H1 (cell line): ENCODE results near the gene ABHD4. TPM values are rescaled to one million over a fixed set of nuclear protein-coding genes. Genes with fewer than 3 reads are reported as not detected.
"Not testable (repeated sequence)": the region's sequence is repeated elsewhere in the genome, so short reads cannot be mapped to it uniquely, and the experiment has no call there.

Experiments
- CTCF ChIA-PET: fragments of 300-600 bp; sonication (Branson Sonifier 250); formaldehyde crosslinking; loops from one replicate; lab custom pipeline; 2021; ENCODE audit not compliant: partially characterized antibody; lab: Charles Lee
- POLR2A ChIA-PET: fragments of 300-600 bp; sonication (Branson Sonifier 250); formaldehyde crosslinking; loops from one replicate; lab custom pipeline; 2021; ENCODE audit warnings: inconsistent platforms; ENCODE audit not compliant: partially characterized antibody; lab: Charles Lee
- DNase-seq, 2 experiments: peaks; one replicate each; pipeline versions ENCODE4 v3.0.0 to v3.0.0-alpha.2; 2010 to 2022; ENCODE audit warnings: low spot score in 2 of 2, low read depth in 1 of 2, mixed read lengths in 1 of 2
- FAIRE-seq: peaks from 2 replicates; lab custom pipeline; 2011; peaks lifted over from hg19 to GRCh38; lab: Jason Lieb, UNC
- H2AFZ ChIP-seq: 2 replicates; pipeline ENCODE4 v1.8.1; 2012; ENCODE audit warnings: low read length, inconsistent platforms
- H2AK5ac ChIP-seq: 2 replicates; pipeline ENCODE4 v1.6.1; 2013; ENCODE audit warnings: low read depth, low read length
- H2BK120ac ChIP-seq: replicated peaks from 2 replicates; pipeline ENCODE3; 2013; ENCODE audit warnings: low read depth, low read length, inconsistent platforms
- H2BK12ac ChIP-seq: 2 replicates; pipeline ENCODE4 v1.6.1; 2013; ENCODE audit warnings: low read depth, low read length
- H2BK15ac ChIP-seq: 2 replicates; pipeline ENCODE4 v1.6.1; 2013; ENCODE audit warnings: low read length
- H2BK20ac ChIP-seq: 2 replicates; pipeline ENCODE4 v1.6.1; 2013; ENCODE audit warnings: low read length
- H2BK5ac ChIP-seq: 2 replicates; pipeline ENCODE4 v1.6.1; 2013; ENCODE audit warnings: low read depth, low read length
- H3K14ac ChIP-seq: 2 replicates; pipeline ENCODE4 v1.6.1; 2013; ENCODE audit warnings: inconsistent platforms; ENCODE audit not compliant: insufficient read length
- H3K18ac ChIP-seq: 2 replicates; pipeline ENCODE4 v1.6.1; 2013; ENCODE audit warnings: low read length; ENCODE audit errors: extremely low read depth
- H3K23ac ChIP-seq: 2 replicates; pipeline ENCODE4 v1.6.1; 2013; ENCODE audit warnings: inconsistent platforms; ENCODE audit not compliant: insufficient read length
- H3K23me2 ChIP-seq: 2 replicates; pipeline ENCODE4 v1.6.1; 2013; ENCODE audit warnings: low read depth, low read length
- H3K27ac ChIP-seq: 2 replicates; pipeline ENCODE4 v1.6.1; 2011; ENCODE audit warnings: low read depth, low read length, inconsistent platforms
- H3K27me3 ChIP-seq, 4 experiments: replicated peaks in 1 of 4; 1 replicate in 1 of 4; 2 replicates in 3 of 4; pipeline versions ENCODE4 v1.6.1 to v1.8.1; 2011 to 2013; ENCODE audit warnings: low read length in 3 of 4, mild to moderate bottlenecking in 3 of 4, inconsistent platforms in 2 of 4, mixed read lengths in 2 of 4, moderate library complexity in 1 of 4; ENCODE audit not compliant: control insufficient read depth in 3 of 4, insufficient read depth in 3 of 4; ENCODE audit errors: extremely low read depth in 1 of 4
- H3K36me3 ChIP-seq, 4 experiments: 2 replicates each; pipeline versions ENCODE4 v1.6.1 to v1.8.1; 2011 to 2013; ENCODE audit warnings: mild to moderate bottlenecking in 4 of 4, low read length in 3 of 4, moderate library complexity in 2 of 4, control low read depth in 1 of 4, inconsistent platforms in 1 of 4; ENCODE audit not compliant: insufficient read depth in 4 of 4, control insufficient read depth in 2 of 4
- H3K4ac ChIP-seq: replicated peaks from 2 replicates; pipeline ENCODE3; 2013; ENCODE audit warnings: low read length, low read depth, mixed read lengths, inconsistent platforms; ENCODE audit not compliant: insufficient read length
- H3K4me1 ChIP-seq, 4 experiments: replicated peaks in 1 of 4; 1 replicate in 1 of 4; 2 replicates in 3 of 4; pipeline versions ENCODE4 v1.6.1 to v1.8.1; 2011 to 2013; ENCODE audit warnings: low read length in 3 of 4, inconsistent platforms in 2 of 4, mixed read lengths in 1 of 4; ENCODE audit not compliant: insufficient read depth in 4 of 4, control insufficient read depth in 3 of 4
- H3K4me2 ChIP-seq, 2 experiments: 2 replicates each; pipeline versions ENCODE4 v1.6.1 to v1.8.1; 2011 to 2013; ENCODE audit warnings: low read depth in 2 of 2, low read length in 2 of 2, control low read depth in 1 of 2, inconsistent platforms in 1 of 2, mild to moderate bottlenecking in 1 of 2; ENCODE audit not compliant: insufficient read depth in 1 of 2
- H3K4me3 ChIP-seq, 4 experiments: fragments of 200-600, 300-600 bp in 1 of 4; sonication (generic), shearing (Covaris generic), sonication (Bioruptor Twin) in 1 of 4; 2 replicates each; pipeline versions ENCODE4 v1.5.1 to v1.8.1; 2011 to 2016; ENCODE audit warnings: low read length in 4 of 4, low read depth in 3 of 4, control low read depth in 2 of 4, inconsistent platforms in 2 of 4, mild to moderate bottlenecking in 2 of 4, mixed read lengths in 1 of 4, moderate library complexity in 1 of 4; ENCODE audit not compliant: insufficient read depth in 2 of 4; ENCODE audit errors: extremely low read depth in 1 of 4
- H3K56ac ChIP-seq: replicated peaks from 2 replicates; pipeline ENCODE3; 2013; ENCODE audit warnings: low read depth, mild to moderate bottlenecking, mixed read lengths, low read length, inconsistent platforms; ENCODE audit not compliant: insufficient read length
- H3K79me1 ChIP-seq: 2 replicates; pipeline ENCODE4 v1.6.1; 2013; ENCODE audit warnings: low read depth, low read length, control low read depth
- H3K79me2 ChIP-seq, 2 experiments: 2 replicates each; pipeline versions ENCODE4 v1.6.1 to v1.8.1; 2012 to 2013; ENCODE audit warnings: low read length in 2 of 2, mild to moderate bottlenecking in 2 of 2, inconsistent platforms in 1 of 2; ENCODE audit not compliant: insufficient read depth in 2 of 2, control insufficient read depth in 1 of 2
- H3K9ac ChIP-seq, 4 experiments: replicated peaks in 1 of 4; 1 replicate in 1 of 4; 2 replicates in 3 of 4; pipeline versions ENCODE4 v1.6.1 to v1.8.1; 2011 to 2013; ENCODE audit warnings: low read depth in 3 of 4, low read length in 3 of 4, control low read depth in 2 of 4, mild to moderate bottlenecking in 2 of 4, moderate library complexity in 2 of 4, inconsistent platforms in 1 of 4; ENCODE audit errors: extremely low read depth in 1 of 4
- H3K9me3 ChIP-seq, 2 experiments: 2 replicates each; pipeline versions ENCODE4 v1.6.1 to v1.8.1; 2012 to 2013; ENCODE audit warnings: mild to moderate bottlenecking in 2 of 2, moderate library complexity in 2 of 2, control low read depth in 1 of 2, inconsistent platforms in 1 of 2, low read depth in 1 of 2, low read length in 1 of 2, mixed read lengths in 1 of 2; ENCODE audit not compliant: insufficient read depth in 2 of 2
- H4K20me1 ChIP-seq, 2 experiments: replicated peaks in 1 of 2; 2 replicates each; pipeline versions ENCODE3 to v1.8.1; 2011 to 2013; ENCODE audit warnings: inconsistent platforms in 2 of 2, low read length in 2 of 2, mild to moderate bottlenecking in 1 of 2; ENCODE audit not compliant: insufficient read depth in 2 of 2, control insufficient read depth in 1 of 2
- H4K5ac ChIP-seq: 2 replicates; pipeline ENCODE4 v1.6.1; 2013; ENCODE audit warnings: low read length, low read depth, mixed read lengths, inconsistent platforms; ENCODE audit not compliant: insufficient read length
- H4K8ac ChIP-seq: 2 replicates; pipeline ENCODE4 v1.8.0; 2013; ENCODE audit warnings: mild to moderate bottlenecking, moderate library complexity, low read length, inconsistent platforms; ENCODE audit not compliant: insufficient read depth; ENCODE audit errors: extremely low read depth
- H4K91ac ChIP-seq: replicated peaks from 2 replicates; pipeline ENCODE3; 2013; ENCODE audit warnings: low read length, mixed read lengths, inconsistent platforms; ENCODE audit not compliant: insufficient read length
- WGBS, 2 experiments: shearing (Covaris generic) in 1 of 2; methylation state at CpG; one replicate each; pipeline versions ENCODE4 v1.1.6 to v1.1.7; 2013 to 2015; ENCODE audit warnings: low lambda C conversion rate in 2 of 2, mixed read lengths in 2 of 2, inconsistent platforms in 1 of 2, low coverage in 1 of 2, missing lambda C conversion rate in 1 of 2; ENCODE audit not compliant: insufficient replicate concordance in 2 of 2, insufficient coverage in 1 of 2, insufficient read length in 1 of 2; ENCODE audit errors: extremely low coverage in 1 of 2, missing lambda C conversion rate in 1 of 2; 5-methylcytosine and 5-hydroxymethylcytosine counted together
- polyA plus RNA-seq, 7 experiments: library from polyadenylated mRNA; depleted of rRNA in 3 of 7; stranded (reverse) in 5 of 7; unstranded in 2 of 7; fragments of >200 nt in 5 of 7; fragments of 200-250 nt in 2 of 7; gene quantifications; 1 replicate in 5 of 7; 2 replicates in 1 of 7; 4 replicates in 1 of 7; pipeline versions ENCODE4 v1.2.1 to v1.2.3, GENCODE V29; 2011 to 2013; ENCODE audit warnings: missing spikeins in 2 of 7, mixed read lengths in 2 of 7
- total RNA-seq: library from RNA; stranded (reverse); fragmentation: NEBNext Ultra II Directional; extraction: Animal tissue kit (Norgen Biotek cat#: 25700); gene quantifications from 2 replicates; pipeline ENCODE4 v1.2.1, GENCODE V29; 2021

The ABHD4 gene
- total and polyA plus RNA-seq, 2 of the 8 experiments (the other 6 are each of a cell fraction or from before 2014, with no cell fraction given): 32.4 to 42.9 TPM

- H2BK5ac ChIP-seq, H2BK12ac ChIP-seq, H3K14ac ChIP-seq, H3K4me1 ChIP-seq, H4K91ac ChIP-seq, H3K56ac ChIP-seq, H2BK15ac ChIP-seq, H2BK120ac ChIP-seq, H2AFZ ChIP-seq, H3K4me3 ChIP-seq, DNase-seq, H2BK20ac ChIP-seq, H4K5ac ChIP-seq, H3K18ac ChIP-seq, H2AK5ac ChIP-seq, H3K79me1 ChIP-seq, H4K8ac ChIP-seq, H3K23me2 ChIP-seq, H3K27ac ChIP-seq, H3K4me2 ChIP-seq, H3K27me3 ChIP-seq, FAIRE-seq, H3K4ac ChIP-seq, H4K20me1 ChIP-seq, H3K9me3 ChIP-seq, POLR2A ChIA-PET, H3K23ac ChIP-seq, H3K9ac ChIP-seq: not testable (repeated sequence)
- Histone ChIP-seq H3K79me2 (peaks cover 0 to 14% of the 10 kb centered on the region in 2 experiments; a peak in 1 of 4 replicates), H3K36me3 (peaks cover 0 to 23% (median 5%) of the 10 kb centered on the region in 4 experiments)
- CTCF ChIA-PET: interaction anchor here (0.7 to 5.3 kb wide), 6 partner anchors 8 to 262 kb away, joined by 3 to 26 read pairs (median 4); no protein-coding TSS in a partner anchor
- 82% methylated on average over 9 of the region's 9 CpGs; no CpG with 5 or more reads in 1 of the 2 experiments for WGBS, 2 experiments
Measured at GRCh38 chr14:22566266-22566665, 31.8 kb upstream of the ABHD4 start.
